GM10266 (cell line): ENCODE measurements around the gene GMPPB.

Experiments used
- DNase-seq: peaks from one replicate; pipeline ENCODE4 v3.0.0; 2012; ENCODE audit errors: extremely low spot score
- TF ChIP-seq, protein P1 (sequence below): IDR thresholded peaks from 2 replicates; pipeline ENCODE4 v1.5.1; 2012; ENCODE audit warnings: mild to moderate bottlenecking, low read depth; ENCODE audit not compliant: control insufficient read depth, insufficient read depth; ENCODE audit errors: missing control alignments

The GMPPB gene

GRCh38 chr3:49705390-49705960 lies 18.3 kb downstream of the GMPPB start:
- no peak for DNase-seq
- TF ChIP-seq, protein P1, sequence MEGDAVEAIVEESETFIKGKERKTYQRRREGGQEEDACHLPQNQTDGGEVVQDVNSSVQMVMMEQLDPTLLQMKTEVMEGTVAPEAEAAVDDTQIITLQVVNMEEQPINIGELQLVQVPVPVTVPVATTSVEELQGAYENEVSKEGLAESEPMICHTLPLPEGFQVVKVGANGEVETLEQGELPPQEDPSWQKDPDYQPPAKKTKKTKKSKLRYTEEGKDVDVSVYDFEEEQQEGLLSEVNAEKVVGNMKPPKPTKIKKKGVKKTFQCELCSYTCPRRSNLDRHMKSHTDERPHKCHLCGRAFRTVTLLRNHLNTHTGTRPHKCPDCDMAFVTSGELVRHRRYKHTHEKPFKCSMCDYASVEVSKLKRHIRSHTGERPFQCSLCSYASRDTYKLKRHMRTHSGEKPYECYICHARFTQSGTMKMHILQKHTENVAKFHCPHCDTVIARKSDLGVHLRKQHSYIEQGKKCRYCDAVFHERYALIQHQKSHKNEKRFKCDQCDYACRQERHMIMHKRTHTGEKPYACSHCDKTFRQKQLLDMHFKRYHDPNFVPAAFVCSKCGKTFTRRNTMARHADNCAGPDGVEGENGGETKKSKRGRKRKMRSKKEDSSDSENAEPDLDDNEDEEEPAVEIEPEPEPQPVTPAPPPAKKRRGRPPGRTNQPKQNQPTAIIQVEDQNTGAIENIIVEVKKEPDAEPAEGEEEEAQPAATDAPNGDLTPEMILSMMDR, result no peak

DNA sequence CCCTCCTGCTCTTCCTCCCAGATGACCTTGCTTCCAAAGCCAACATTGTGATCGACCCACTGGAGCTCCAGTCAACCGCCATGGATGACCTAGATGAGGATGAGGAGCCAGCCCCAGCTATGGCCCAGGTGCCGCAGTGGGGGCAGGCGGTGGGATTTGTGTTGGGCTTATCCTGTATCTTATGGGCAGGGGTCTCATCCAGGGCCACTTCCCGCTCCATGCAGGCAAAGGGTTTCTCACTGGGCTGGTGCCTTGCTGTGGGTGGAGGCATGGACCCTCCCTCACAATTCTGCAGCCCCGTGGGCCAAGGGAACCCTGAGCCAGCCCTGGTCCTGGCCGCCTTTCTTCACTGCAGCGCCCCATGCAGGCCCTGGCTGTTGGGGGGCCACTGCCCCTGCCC lies 19.1 kb downstream of the GMPPB start:
- TF ChIP-seq, protein P1, result no peak

GRCh38 chr3:49703956-49704355 lies 19.8 kb downstream of the GMPPB start:
- TF ChIP-seq, protein P1, result no peak
- DNase-seq, result no peak

More for the DNA sequence above, 19.1 kb downstream of the GMPPB start:
- DNase-seq, result no peak

GRCh38 chr3:49703443-49703927 lies 20.3 kb downstream of the GMPPB start:
- DNase-seq, result peak; percentile 92
- TF ChIP-seq, protein P1, result peak; percentile 91

DNA sequence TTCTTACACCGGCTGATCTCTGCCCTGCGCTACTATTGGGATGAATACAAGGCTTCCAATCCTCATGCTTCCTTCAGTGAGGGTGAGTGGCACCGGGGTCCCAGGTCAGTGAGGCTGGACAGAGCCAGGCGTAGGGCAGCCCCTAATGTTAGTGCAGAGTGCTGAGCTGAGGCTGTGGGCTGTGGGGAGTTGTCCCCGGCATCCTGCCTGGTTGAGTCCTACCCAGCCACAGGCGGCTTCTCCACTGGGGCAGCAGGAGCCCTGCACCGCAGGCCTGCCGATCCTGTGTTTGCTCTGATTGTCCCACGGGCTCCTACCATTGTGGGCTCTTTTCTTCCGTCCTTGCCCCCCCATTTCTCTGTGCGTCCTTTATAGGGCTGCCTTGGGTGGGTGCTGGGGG lies 21.1 kb downstream of the GMPPB start:
- TF ChIP-seq, protein P1, result no peak
- DNase-seq, result no peak

- DNase-seq, result no peak
Measured at GRCh38 chr3:49701388-49702077, 22.2 kb downstream of the GMPPB start.

GRCh38 chr3:49700453-49701128 lies 23.2 kb downstream of the GMPPB start:
- TF ChIP-seq, protein P1, result no peak
- DNase-seq, result no peak

More at GRCh38 chr3:49701388-49702077, 22.2 kb downstream of the GMPPB start:
- TF ChIP-seq, protein P1, result peak; percentile 24
